Right lobe of liver (tissue), 4 donors: Measurements from ENCODE around the gene TNP2.

Experiments
- POLR2A ChIP-seq: fragments of 450-650 bp; IDR thresholded peaks from one replicate; pipeline ENCODE4 v1.6.1; 2017; ENCODE audit warnings: antibody characterized with exemption, mild to moderate bottlenecking
- TF ChIP-seq, protein P1 (sequence below), 4 donors: fragments of 200-600 bp in 3 of 4; fragments of 450-650 bp in 1 of 4; IDR thresholded peaks; one replicate each; pipeline versions ENCODE4 v1.5.1 to v1.8.0; 2016 to 2022; ENCODE audit warnings: antibody characterized with exemption in 4 of 4, mild to moderate bottlenecking in 2 of 4
- donor health status: DM: no; HTN: no; CAD: no.
- donor health status: DM: no; HTN: no; CAD: no.
- donor health status: DM: no; HTN: yes; CAD: no.

- TF ChIP-seq, protein P1, sequence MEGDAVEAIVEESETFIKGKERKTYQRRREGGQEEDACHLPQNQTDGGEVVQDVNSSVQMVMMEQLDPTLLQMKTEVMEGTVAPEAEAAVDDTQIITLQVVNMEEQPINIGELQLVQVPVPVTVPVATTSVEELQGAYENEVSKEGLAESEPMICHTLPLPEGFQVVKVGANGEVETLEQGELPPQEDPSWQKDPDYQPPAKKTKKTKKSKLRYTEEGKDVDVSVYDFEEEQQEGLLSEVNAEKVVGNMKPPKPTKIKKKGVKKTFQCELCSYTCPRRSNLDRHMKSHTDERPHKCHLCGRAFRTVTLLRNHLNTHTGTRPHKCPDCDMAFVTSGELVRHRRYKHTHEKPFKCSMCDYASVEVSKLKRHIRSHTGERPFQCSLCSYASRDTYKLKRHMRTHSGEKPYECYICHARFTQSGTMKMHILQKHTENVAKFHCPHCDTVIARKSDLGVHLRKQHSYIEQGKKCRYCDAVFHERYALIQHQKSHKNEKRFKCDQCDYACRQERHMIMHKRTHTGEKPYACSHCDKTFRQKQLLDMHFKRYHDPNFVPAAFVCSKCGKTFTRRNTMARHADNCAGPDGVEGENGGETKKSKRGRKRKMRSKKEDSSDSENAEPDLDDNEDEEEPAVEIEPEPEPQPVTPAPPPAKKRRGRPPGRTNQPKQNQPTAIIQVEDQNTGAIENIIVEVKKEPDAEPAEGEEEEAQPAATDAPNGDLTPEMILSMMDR (IDR thresholded peaks at IDR 0.05) = no peak
- no peak for TF ChIP-seq POLR2A
Observed at GRCh38 chr16:11291091-11291703, 22.1 kb upstream of the TNP2 start.
